ENCODE measurements around the gene FGF10. TPM values are rescaled to one million over a fixed set of nuclear protein-coding genes. Genes with fewer than 3 reads are reported as not detected.

The FGF10 gene
- total and polyA plus RNA-seq, 8 donors = 1.8 to 8.5 (median 5.8) TPM

DNA sequence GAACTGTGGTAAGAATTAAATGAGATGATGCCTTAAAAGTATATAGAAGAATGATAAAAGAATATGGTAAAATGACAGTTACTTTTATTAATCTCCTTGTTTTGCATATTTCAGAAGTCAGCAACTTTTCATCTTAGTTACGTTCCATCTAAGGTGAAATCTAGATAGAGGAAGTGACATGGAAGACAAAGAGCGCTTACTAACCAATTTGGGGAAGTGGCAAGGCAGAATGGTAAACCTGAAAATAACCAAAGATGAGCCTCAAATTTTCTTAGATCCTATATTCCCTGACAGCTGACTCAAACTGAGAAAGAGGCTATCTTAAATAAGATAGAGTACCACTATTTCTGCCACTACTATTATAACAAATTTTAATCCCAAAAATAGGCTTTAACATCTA, 52.5 kb downstream of the FGF10 start:
- DNase-seq (no peak), ATAC-seq (no peak), FAIRE-seq (no peak)
- no peaks in the 10 kb centered on the region for H3K9me3 ChIP-seq
- TF ChIP-seq, protein P1, sequence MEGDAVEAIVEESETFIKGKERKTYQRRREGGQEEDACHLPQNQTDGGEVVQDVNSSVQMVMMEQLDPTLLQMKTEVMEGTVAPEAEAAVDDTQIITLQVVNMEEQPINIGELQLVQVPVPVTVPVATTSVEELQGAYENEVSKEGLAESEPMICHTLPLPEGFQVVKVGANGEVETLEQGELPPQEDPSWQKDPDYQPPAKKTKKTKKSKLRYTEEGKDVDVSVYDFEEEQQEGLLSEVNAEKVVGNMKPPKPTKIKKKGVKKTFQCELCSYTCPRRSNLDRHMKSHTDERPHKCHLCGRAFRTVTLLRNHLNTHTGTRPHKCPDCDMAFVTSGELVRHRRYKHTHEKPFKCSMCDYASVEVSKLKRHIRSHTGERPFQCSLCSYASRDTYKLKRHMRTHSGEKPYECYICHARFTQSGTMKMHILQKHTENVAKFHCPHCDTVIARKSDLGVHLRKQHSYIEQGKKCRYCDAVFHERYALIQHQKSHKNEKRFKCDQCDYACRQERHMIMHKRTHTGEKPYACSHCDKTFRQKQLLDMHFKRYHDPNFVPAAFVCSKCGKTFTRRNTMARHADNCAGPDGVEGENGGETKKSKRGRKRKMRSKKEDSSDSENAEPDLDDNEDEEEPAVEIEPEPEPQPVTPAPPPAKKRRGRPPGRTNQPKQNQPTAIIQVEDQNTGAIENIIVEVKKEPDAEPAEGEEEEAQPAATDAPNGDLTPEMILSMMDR (IDR thresholded peaks at IDR 0.05) = no peak
- WGBS, 2 donors = 87 to 90% methylated on average over 2 of the region's 2 CpGs
- H3K36me3 ChIP-seq = no peaks in the 10 kb centered on the region
- no peaks in the 10 kb centered on the region for H3K27me3 ChIP-seq
- no peak overlapping the region for H3K4me3 ChIP-seq
- intact Hi-C loops (cut with DNase I) = no loop called here
- H3K4me1 ChIP-seq = peaks cover 0 to 4% (median 0%) of the 10 kb centered on the region in 3 donors
- H3K27ac ChIP-seq = no peak overlapping the region

GRCh38 chr5:44334622-44335021, 54.6 kb downstream of the FGF10 start:
- Histone ChIP-seq H3K9me3 (no peaks in the 10 kb centered on the region), H3K27me3 (no peaks in the 10 kb centered on the region), H3K36me3 (no peaks in the 10 kb centered on the region), H3K27ac (no peak overlapping the region), H3K4me1 (peaks cover 0 to 4% (median 0%) of the 10 kb centered on the region in 3 donors), H3K4me3 (no peak overlapping the region)
- FAIRE-seq (no peak), DNase-seq (no peak), ATAC-seq (peak; percentile 50 to 60 (median 54))
- 24 to 34% methylated on average over 1 of the region's 1 CpG for WGBS, 2 donors
- TF ChIP-seq, protein P1 (IDR thresholded peaks at IDR 0.05) = no peak
- intact Hi-C loops (cut with DNase I) = loop anchor here in 1 of 3 donors (5.0 kb wide), 1 partner anchor 602 kb away; no protein-coding TSS in a partner anchor

DNA sequence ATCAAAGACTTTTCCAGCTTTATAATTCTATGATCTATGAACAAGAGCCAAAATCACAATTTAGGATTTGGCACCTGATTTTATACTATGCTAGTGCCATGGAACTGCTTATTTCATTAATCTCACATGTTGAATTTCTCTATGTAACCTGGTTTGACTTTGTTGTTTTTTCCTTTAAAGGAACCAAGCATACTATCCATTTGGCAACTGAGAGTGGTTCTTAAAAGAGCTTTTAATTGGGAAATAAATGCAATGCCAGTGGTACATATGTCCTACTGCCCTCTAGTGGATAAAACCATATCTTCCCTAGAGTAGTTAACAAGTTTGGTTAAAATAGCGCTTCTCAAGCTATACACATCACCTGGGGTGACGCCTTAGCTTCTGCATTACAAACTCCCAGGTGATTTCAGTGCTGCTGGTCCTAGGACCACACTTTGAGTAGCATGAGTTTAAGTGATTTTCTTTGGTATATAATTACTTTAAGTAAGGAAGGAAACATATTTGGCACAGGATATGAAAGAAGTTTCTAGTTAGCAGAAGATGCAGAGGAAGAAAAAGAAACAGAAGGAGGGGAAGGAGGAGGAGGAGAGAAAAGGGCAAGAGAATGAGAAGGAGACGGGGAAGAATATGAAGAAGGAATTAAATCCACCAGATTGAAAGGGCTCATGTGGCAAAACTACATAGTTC, 56.8 kb downstream of the FGF10 start:
- Histone ChIP-seq H3K27me3 (no peaks in the 10 kb centered on the region), H3K4me3 (no peak overlapping the region), H3K27ac (no peak overlapping the region), H3K9me3 (no peaks in the 10 kb centered on the region), H3K4me1 (peaks cover 0 to 4% (median 0%) of the 10 kb centered on the region in 3 donors), H3K36me3 (no peaks in the 10 kb centered on the region)
- DNase-seq (no peak), FAIRE-seq (no peak), ATAC-seq (peak; percentile 64 to 91 (median 82))
- intact Hi-C loops (cut with DNase I) = loop anchor here in 1 of 3 donors (5.0 kb wide), 1 partner anchor 600 kb away; no protein-coding TSS in a partner anchor
- TF ChIP-seq, protein P1 (IDR thresholded peaks at IDR 0.05) = peak in 3 of 4 donors; percentile 44 to 51 (median 48)
- 34 to 54% methylated on average over 3 of the region's 3 CpGs for WGBS, 2 donors

DNA sequence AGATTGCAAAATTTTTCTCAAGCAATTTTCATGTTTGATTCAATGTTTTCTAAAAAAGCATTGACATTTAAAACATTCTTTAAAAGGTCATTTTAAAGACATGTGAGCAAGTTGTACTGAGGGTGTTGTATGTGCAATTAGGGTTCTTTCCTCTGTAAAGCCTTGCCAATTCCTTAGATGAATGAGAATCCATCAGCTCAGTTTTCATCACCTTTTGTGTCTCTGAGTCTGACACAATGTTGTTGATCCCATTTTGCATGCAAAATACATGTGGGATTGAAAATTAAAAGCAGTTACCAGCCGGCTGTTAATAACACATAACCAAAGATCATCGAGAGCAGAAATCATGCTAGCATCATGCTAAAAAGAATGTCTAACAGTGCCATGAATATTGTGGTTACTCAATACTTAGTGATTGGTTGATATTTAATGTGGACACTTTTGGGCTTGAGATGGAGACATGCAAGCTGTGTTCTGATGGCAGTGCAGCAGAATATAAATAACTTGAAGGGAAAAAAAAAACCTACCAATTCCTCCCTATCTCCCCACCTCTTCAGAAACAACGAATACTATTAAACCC, 57.7 kb downstream of the FGF10 start:
- intact Hi-C loops (cut with DNase I) = loop anchor here in 1 of 3 donors (5.0 kb wide), 1 partner anchor 599 kb away; no protein-coding TSS in a partner anchor
- Histone ChIP-seq H3K36me3 (no peaks in the 10 kb centered on the region), H3K4me3 (no peak overlapping the region), H3K9me3 (no peaks in the 10 kb centered on the region), H3K27me3 (no peaks in the 10 kb centered on the region), H3K4me1 (peaks cover 0 to 4% (median 0%) of the 10 kb centered on the region in 3 donors), H3K27ac (no peak overlapping the region)
- TF ChIP-seq, protein P1 (IDR thresholded peaks at IDR 0.05) = no peak
- no peak for DNase-seq
- FAIRE-seq = no peak
- 47 to 64% methylated on average over 3 of the region's 3 CpGs for WGBS, 2 donors
- no peak for ATAC-seq
